SW 1271 (cell line): ENCODE results near the gene BIN1.

Experiments used
- DNase-seq, 2 experiments: peaks; one replicate each; lab custom pipeline; 2025; lab: John Stamatoyannopoulos, UW

The BIN1 gene

GRCh38 chr2:126999106-126999756 is 107.7 kb downstream of the BIN1 start:
- no peak for DNase-seq

GRCh38 chr2:126998486-126998885 is 108.5 kb downstream of the BIN1 start:
- DNase-seq, result no peak
